GM18498 (cell line): ENCODE data around the gene ILKAP.

Source experiments
- ATAC-seq: cut with Tn5 transposase; IDR thresholded peaks from one replicate; pipeline ENCODE4 v1.9.1; 2021; ENCODE audit warnings: mild to moderate bottlenecking, moderate library complexity; ENCODE audit not compliant: unreplicated experiment

Gene ILKAP

GRCh38 chr2:238152771-238153688, 50.5 kb downstream of the ILKAP start:
- no peak for ATAC-seq

GRCh38 chr2:238151628-238152235, 51.8 kb downstream of the ILKAP start:
- no peak for ATAC-seq

GRCh38 chr2:238151205-238151604, 52.3 kb downstream of the ILKAP start:
- ATAC-seq: no peak

- ATAC-seq: no peak
Measured at GRCh38 chr2:238150686-238151085, 52.8 kb downstream of the ILKAP start.

GRCh38 chr2:238149841-238150572, 53.5 kb downstream of the ILKAP start:
- ATAC-seq: no peak

- no peak for ATAC-seq
Measured at GRCh38 chr2:238148981-238149380, 54.5 kb downstream of the ILKAP start.

GRCh38 chr2:238146884-238147544, 56.5 kb downstream of the ILKAP start:
- ATAC-seq: no peak

GRCh38 chr2:238145851-238146250, 57.6 kb downstream of the ILKAP start:
- ATAC-seq: no peak

GRCh38 chr2:238145046-238145445, 58.4 kb downstream of the ILKAP start:
- no peak for ATAC-seq

GRCh38 chr2:238144262-238144661, 59.2 kb downstream of the ILKAP start:
- no peak for ATAC-seq

GRCh38 chr2:238143239-238143951, 60.1 kb downstream of the ILKAP start:
- ATAC-seq: no peak

GRCh38 chr2:238142382-238143205, 60.9 kb downstream of the ILKAP start:
- ATAC-seq: no peak

GRCh38 chr2:238141541-238142318, 61.8 kb downstream of the ILKAP start:
- ATAC-seq: no peak

GRCh38 chr2:238140721-238141540, 62.6 kb downstream of the ILKAP start:
- no peak for ATAC-seq

- no peak for ATAC-seq
Measured at GRCh38 chr2:238140040-238140439, 63.5 kb downstream of the ILKAP start.

- no peak for ATAC-seq
Measured at GRCh38 chr2:238139196-238140039, 64.1 kb downstream of the ILKAP start.
